Hepatocyte (in vitro differentiated cells): ENCODE measurements around the gene AKNAD1. TPM values are rescaled to one million over a fixed set of nuclear protein-coding genes. Genes with fewer than 3 reads are reported as not detected.

ENCODE experiments used
- DNase-seq: peaks from one replicate; pipeline ENCODE4 v3.0.0-alpha.2; 2016; ENCODE audit warnings: low spot score
- H2AFZ ChIP-seq: fragments of 200-600 bp; sonication (generic); 2 replicates; pipeline ENCODE4 v1.6.0; 2016; ENCODE audit warnings: antibody characterized with exemption, mild to moderate bottlenecking
- H3K27ac ChIP-seq: fragments of 200-600 bp; sonication (generic); 2 replicates; pipeline ENCODE4 v1.5.1; 2016; ENCODE audit warnings: mild to moderate bottlenecking
- H3K27me3 ChIP-seq: fragments of 200-600 bp; sonication (generic); 2 replicates; pipeline ENCODE4 v1.6.1; 2016
- H3K36me3 ChIP-seq: fragments of 200-600 bp; sonication (generic); replicated peaks from 2 replicates; pipeline ENCODE4 v1.5.1; 2016; ENCODE audit warnings: low read depth; ENCODE audit not compliant: insufficient read depth
- H3K4me1 ChIP-seq: fragments of 200-600 bp; sonication (generic); 2 replicates; pipeline ENCODE4 v1.5.1; 2016; ENCODE audit warnings: mild to moderate bottlenecking, moderate library complexity; ENCODE audit not compliant: insufficient read depth
- H3K4me2 ChIP-seq: fragments of 200-600 bp; sonication (generic); 2 replicates; pipeline ENCODE4 v1.6.0; 2016
- H3K4me3 ChIP-seq: fragments of 200-600 bp; sonication (generic); 2 replicates; pipeline ENCODE4 v1.5.1; 2016; ENCODE audit warnings: mild to moderate bottlenecking
- H3K79me2 ChIP-seq: fragments of 200-600 bp; sonication (generic); 2 replicates; pipeline ENCODE4 v1.6.0; 2017; ENCODE audit warnings: mild to moderate bottlenecking
- H3K9me2 ChIP-seq: fragments of 200-600 bp; sonication (generic); replicated peaks from 2 replicates; pipeline ENCODE4 v1.6.0; 2017; ENCODE audit warnings: mild to moderate bottlenecking; ENCODE audit not compliant: insufficient read depth
- H3K9me3 ChIP-seq: fragments of 200-600 bp; sonication (generic); 2 replicates; pipeline ENCODE4 v1.5.1; 2016; ENCODE audit warnings: low read depth, mild to moderate bottlenecking
- H4K20me1 ChIP-seq: fragments of 200-600 bp; sonication (generic); 2 replicates; pipeline ENCODE4 v1.6.0; 2016; ENCODE audit warnings: mild to moderate bottlenecking; ENCODE audit not compliant: insufficient read depth, poor library complexity, severe bottlenecking
- CTCF ChIP-seq: fragments of 200-600 bp; sonication (generic); IDR thresholded peaks from 2 replicates; pipeline ENCODE4 v1.5.1; 2016; ENCODE audit warnings: antibody characterized with exemption, mild to moderate bottlenecking; ENCODE audit not compliant: poor library complexity
- EZH2 ChIP-seq: fragments of 200-600 bp; sonication (generic); IDR thresholded peaks from 2 replicates; pipeline ENCODE4 v1.6.1; 2016; ENCODE audit warnings: antibody characterized with exemption, mild to moderate bottlenecking, borderline replicate concordance
- EZH2phosphoT487 ChIP-seq: fragments of 200-600 bp; sonication (generic); IDR thresholded peaks from one replicate; pipeline ENCODE4 v1.6.1; 2018; ENCODE audit warnings: antibody characterized with exemption, mild to moderate bottlenecking, low read depth, moderate library complexity; ENCODE audit not compliant: unreplicated experiment, severe bottlenecking
- WGBS: methylation state at CpG from one replicate; pipeline ENCODE4 v1.1.6; 2016; ENCODE audit warnings: low lambda C conversion rate; ENCODE audit errors: missing lambda C conversion rate; 5-methylcytosine and 5-hydroxymethylcytosine counted together
- polyA plus RNA-seq: library from polyadenylated mRNA; unstranded; fragments of >200 nt; fragmentation: Nextera tagmentation; extraction: Ambion mirVana; gene quantifications from 2 replicates; pipeline ENCODE4 v1.2.1, GENCODE V29; 2016
- total RNA-seq: library from RNA; depleted of rRNA; stranded (reverse); fragments of >200 nt; gene quantifications from 2 replicates; pipeline ENCODE4 v1.2.3, GENCODE V29; 2014

AKNAD1 gene
- total and polyA plus RNA-seq, 2 experiments from 2014 or later: 0.80 TPM; not detected in 1

- no peak overlapping the region for H3K27ac ChIP-seq
These were observed 21.2 kb upstream of the AKNAD1 start for GRCh38 chr1:108878160-108878469.

GRCh38 chr1:108877348-108878159 lies 20.7 kb upstream of the AKNAD1 start:
- Histone ChIP-seq H3K4me3 (peak overlapping the region; percentile 81), H2AFZ (peak overlapping the region; percentile 85), H4K20me1 (no peaks in the 10 kb centered on the region), H3K9me2 (no peaks in the 10 kb centered on the region), H3K4me1 (no peaks in the 10 kb centered on the region), H3K9me3 (no peaks in the 10 kb centered on the region), H3K79me2 (peaks cover 24% of the 10 kb centered on the region), H3K4me2 (peak overlapping the region; percentile 77), H3K27ac (peak overlapping the region; percentile 31), H3K27me3 (no peaks in the 10 kb centered on the region), H3K36me3 (no peaks in the 10 kb centered on the region)
- peak; percentile 19 for DNase-seq
- no peak for TF ChIP-seq EZH2phosphoT487
- TF ChIP-seq EZH2: no peak
- no peak for TF ChIP-seq CTCF
- WGBS: 2% methylated on average over 28 of the region's 30 CpGs

More at GRCh38 chr1:108878160-108878469, 21.2 kb upstream of the AKNAD1 start:
- Histone ChIP-seq H3K79me2 (peaks cover 24% of the 10 kb centered on the region), H3K9me2 (no peaks in the 10 kb centered on the region), H3K4me2 (peak overlapping the region; percentile 77), H3K27me3 (no peaks in the 10 kb centered on the region), H3K4me1 (no peaks in the 10 kb centered on the region), H3K9me3 (no peaks in the 10 kb centered on the region), H2AFZ (peak overlapping the region; percentile 85), H4K20me1 (no peaks in the 10 kb centered on the region), H3K36me3 (no peaks in the 10 kb centered on the region), H3K4me3 (peak overlapping the region; percentile 81)
- 38% methylated on average over 4 of the region's 4 CpGs for WGBS
- DNase-seq: no peak
- TF ChIP-seq EZH2phosphoT487 (no peak), EZH2 (peak; percentile 7), CTCF (no peak)

- no peak for DNase-seq
- H3K27ac ChIP-seq: no peak overlapping the region
- no peaks in the 10 kb centered on the region for H3K36me3 ChIP-seq
- no peaks in the 10 kb centered on the region for H3K9me3 ChIP-seq
- no peaks in the 10 kb centered on the region for H3K27me3 ChIP-seq
- WGBS: 79% methylated on average over 5 of the region's 5 CpGs
- no peaks in the 10 kb centered on the region for H3K9me2 ChIP-seq
- H3K79me2 ChIP-seq: no peaks in the 10 kb centered on the region
- H3K4me3 ChIP-seq: no peak overlapping the region
- H3K4me2 ChIP-seq: no peak overlapping the region
- no peak overlapping the region for H2AFZ ChIP-seq
- H4K20me1 ChIP-seq: no peaks in the 10 kb centered on the region
- no peak for TF ChIP-seq EZH2
- no peak for TF ChIP-seq EZH2phosphoT487
- TF ChIP-seq CTCF: no peak
- H3K4me1 ChIP-seq: no peaks in the 10 kb centered on the region
These were observed 14.3 kb upstream of the AKNAD1 start for GRCh38 chr1:108871050-108871724.
